Superior temporal gyrus (tissue), 1 donor: ENCODE measurements around the gene OR10G2.
"Not testable (repeated sequence)": the region's sequence is repeated elsewhere in the genome, so short reads cannot be mapped to it uniquely, and the experiment has no call there.

ENCODE experiments used
- DNase-seq: peaks from one replicate; pipeline ENCODE4 v3.0.0-alpha.2; 2016; ENCODE audit errors: extremely low spot score

OR10G2 gene

GRCh38 chr14:21634840-21635239, at the start of gene OR10G2:
TSS of gene OR10G2 (minus strand) at chr14:21634940. CDS start at chr14:21634842, 98 bp downstream.
- no peak for DNase-seq

GRCh38 chr14:21680072-21680471, 45.3 kb upstream of the OR10G2 start:
- no peak for DNase-seq

GRCh38 chr14:21675566-21675965, 40.8 kb upstream of the OR10G2 start:
- no peak for DNase-seq

- DNase-seq, result no peak
Observed at GRCh38 chr14:21673718-21674117, 39.0 kb upstream of the OR10G2 start, which contains the start of gene OR4E1. TSS of gene OR4E1 (minus strand) at chr14:21673818. CDS start at chr14:21670935, 2,883 bp downstream.

- DNase-seq, result no peak
Observed at GRCh38 chr14:21672116-21672515, 37.4 kb upstream of the OR10G2 start.

GRCh38 chr14:21671371-21671770, 36.6 kb upstream of the OR10G2 start:
- no peak for DNase-seq

- DNase-seq, result no peak
Observed at GRCh38 chr14:21669284-21669683, 34.5 kb upstream of the OR10G2 start.

GRCh38 chr14:21668377-21668776, 33.6 kb upstream of the OR10G2 start:
- DNase-seq, result no peak

- DNase-seq, result no peak
Observed at GRCh38 chr14:21656980-21657379, 22.2 kb upstream of the OR10G2 start.

- no peak for DNase-seq
Observed at GRCh38 chr14:21654215-21654614, 19.5 kb upstream of the OR10G2 start.

GRCh38 chr14:21653331-21653885, 18.7 kb upstream of the OR10G2 start, which contains the start of gene OR4E2:
TSS of gene OR4E2 (plus strand) at chr14:21653835. CDS start at chr14:21665083, 11,248 bp downstream.
- no peak for DNase-seq

GRCh38 chr14:21652209-21652808, 17.6 kb upstream of the OR10G2 start:
- no peak for DNase-seq

- DNase-seq, result no peak
Observed at GRCh38 chr14:21647380-21647779, 12.6 kb upstream of the OR10G2 start.

- no peak for DNase-seq
Observed at GRCh38 chr14:21643407-21643806, 8.7 kb upstream of the OR10G2 start.

GRCh38 chr14:21642683-21643082, 7.9 kb upstream of the OR10G2 start:
- no peak for DNase-seq

GRCh38 chr14:21631084-21631483, 3.7 kb downstream of the OR10G2 start:
- DNase-seq, result no peak

GRCh38 chr14:21630503-21630902, 4.2 kb downstream of the OR10G2 start:
- DNase-seq, result not testable (repeated sequence)

GRCh38 chr14:21626491-21627230, 8.1 kb downstream of the OR10G2 start:
- no peak for DNase-seq

GRCh38 chr14:21617614-21618013, 17.1 kb downstream of the OR10G2 start:
- no peak for DNase-seq

GRCh38 chr14:21614240-21614639, 20.5 kb downstream of the OR10G2 start:
- no peak for DNase-seq

- no peak for DNase-seq
Observed at GRCh38 chr14:21612324-21612723, 22.4 kb downstream of the OR10G2 start.

GRCh38 chr14:21602181-21602580, 32.6 kb downstream of the OR10G2 start:
- DNase-seq, result not testable (repeated sequence)

- no peak for DNase-seq
Observed at GRCh38 chr14:21589317-21589716, 45.4 kb downstream of the OR10G2 start.
